ENCODE data around the gene HHAT.

DNA sequence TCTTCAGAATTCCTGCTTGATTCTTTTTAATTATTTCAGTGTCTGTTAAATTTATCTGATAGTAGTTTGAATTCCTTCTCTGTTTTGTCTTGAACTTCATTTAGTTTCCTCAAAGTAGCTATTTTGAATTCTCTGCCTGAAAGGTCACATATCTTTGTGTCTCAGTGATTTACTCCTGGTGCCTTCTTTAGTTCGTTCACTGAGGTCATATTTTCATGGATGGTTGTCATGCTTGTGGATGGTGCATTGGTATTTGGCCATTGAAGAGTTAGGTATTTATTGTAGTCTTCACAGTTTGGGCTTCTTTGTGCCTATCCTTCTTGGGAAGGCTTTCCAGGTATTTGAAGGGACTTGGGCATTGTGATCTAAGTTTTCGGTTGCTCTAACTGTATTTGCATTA is 267.9 kb downstream of the HHAT start:
- TF ChIP-seq, protein P1, sequence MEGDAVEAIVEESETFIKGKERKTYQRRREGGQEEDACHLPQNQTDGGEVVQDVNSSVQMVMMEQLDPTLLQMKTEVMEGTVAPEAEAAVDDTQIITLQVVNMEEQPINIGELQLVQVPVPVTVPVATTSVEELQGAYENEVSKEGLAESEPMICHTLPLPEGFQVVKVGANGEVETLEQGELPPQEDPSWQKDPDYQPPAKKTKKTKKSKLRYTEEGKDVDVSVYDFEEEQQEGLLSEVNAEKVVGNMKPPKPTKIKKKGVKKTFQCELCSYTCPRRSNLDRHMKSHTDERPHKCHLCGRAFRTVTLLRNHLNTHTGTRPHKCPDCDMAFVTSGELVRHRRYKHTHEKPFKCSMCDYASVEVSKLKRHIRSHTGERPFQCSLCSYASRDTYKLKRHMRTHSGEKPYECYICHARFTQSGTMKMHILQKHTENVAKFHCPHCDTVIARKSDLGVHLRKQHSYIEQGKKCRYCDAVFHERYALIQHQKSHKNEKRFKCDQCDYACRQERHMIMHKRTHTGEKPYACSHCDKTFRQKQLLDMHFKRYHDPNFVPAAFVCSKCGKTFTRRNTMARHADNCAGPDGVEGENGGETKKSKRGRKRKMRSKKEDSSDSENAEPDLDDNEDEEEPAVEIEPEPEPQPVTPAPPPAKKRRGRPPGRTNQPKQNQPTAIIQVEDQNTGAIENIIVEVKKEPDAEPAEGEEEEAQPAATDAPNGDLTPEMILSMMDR (IDR thresholded peaks at IDR 0.05) = no peak
- no peak for TF ChIP-seq POLR2A (IDR thresholded peaks at IDR 0.05)

Data from testis (tissue), 2 donors.